Measurements from ENCODE around the gene ANTXR2.

The ANTXR2 gene

GRCh38 chr4:80103629-80104028 lies 30.6 kb upstream of the ANTXR2 start:
- TF ChIP-seq POLR2AphosphoS5 (IDR thresholded peaks at IDR 0.05; ENCODE audit: low read depth, low read length) (no peak), SIN3A (IDR thresholded peaks at IDR 0.05; ENCODE audit: borderline replicate concordance, insufficient read depth, low read length) (no peak), FOXP2 (optimal IDR thresholded peaks at IDR 0.05; ENCODE audit: borderline replicate concordance, extremely low read depth, extremely low read length, insufficient read depth) (no peak), REST (IDR thresholded peaks at IDR 0.05; ENCODE audit: insufficient read depth in 1 of 2, low read depth in 2 of 2, low read length in 2 of 2) (no peak), TAF1 (IDR thresholded peaks at IDR 0.05; ENCODE audit: borderline replicate concordance, insufficient read depth, low read length) (no peak)

GRCh38 chr4:80101792-80102116 lies 28.7 kb upstream of the ANTXR2 start:
- TF ChIP-seq REST (IDR thresholded peaks at IDR 0.05; ENCODE audit: insufficient read depth in 1 of 2, low read depth in 2 of 2, low read length in 2 of 2) = no peak
- no peak for TF ChIP-seq SIN3A (IDR thresholded peaks at IDR 0.05; ENCODE audit: borderline replicate concordance, insufficient read depth, low read length)
- no peak for TF ChIP-seq POLR2AphosphoS5 (IDR thresholded peaks at IDR 0.05; ENCODE audit: low read depth, low read length)

GRCh38 chr4:80101071-80101791 lies 28.2 kb upstream of the ANTXR2 start:
- TF ChIP-seq REST (IDR thresholded peaks at IDR 0.05; ENCODE audit: insufficient read depth in 1 of 2, low read depth in 2 of 2, low read length in 2 of 2) = no peak
- no peak for TF ChIP-seq FOXP2 (optimal IDR thresholded peaks at IDR 0.05; ENCODE audit: borderline replicate concordance, extremely low read depth, extremely low read length, insufficient read depth)
- TF ChIP-seq TAF1 (IDR thresholded peaks at IDR 0.05; ENCODE audit: borderline replicate concordance, insufficient read depth, low read length) = no peak
- no peak for TF ChIP-seq POLR2AphosphoS5 (IDR thresholded peaks at IDR 0.05; ENCODE audit: low read depth, low read length)
- no peak for TF ChIP-seq SIN3A (IDR thresholded peaks at IDR 0.05; ENCODE audit: borderline replicate concordance, insufficient read depth, low read length)

GRCh38 chr4:80099671-80100070 lies 26.6 kb upstream of the ANTXR2 start:
- TF ChIP-seq SIN3A (IDR thresholded peaks at IDR 0.05; ENCODE audit: borderline replicate concordance, insufficient read depth, low read length) (no peak), REST (IDR thresholded peaks at IDR 0.05; ENCODE audit: insufficient read depth in 1 of 2, low read depth in 2 of 2, low read length in 2 of 2) (no peak), POLR2AphosphoS5 (IDR thresholded peaks at IDR 0.05; ENCODE audit: low read depth, low read length) (no peak), TAF1 (IDR thresholded peaks at IDR 0.05; ENCODE audit: borderline replicate concordance, insufficient read depth, low read length) (no peak), FOXP2 (optimal IDR thresholded peaks at IDR 0.05; ENCODE audit: borderline replicate concordance, extremely low read depth, extremely low read length, insufficient read depth) (no peak)

- TF ChIP-seq TAF1 (IDR thresholded peaks at IDR 0.05; ENCODE audit: borderline replicate concordance, insufficient read depth, low read length) = no peak
- no peak for TF ChIP-seq REST (IDR thresholded peaks at IDR 0.05; ENCODE audit: insufficient read depth in 1 of 2, low read depth in 2 of 2, low read length in 2 of 2)
- no peak for TF ChIP-seq SIN3A (IDR thresholded peaks at IDR 0.05; ENCODE audit: borderline replicate concordance, insufficient read depth, low read length)
- no peak for TF ChIP-seq POLR2AphosphoS5 (IDR thresholded peaks at IDR 0.05; ENCODE audit: low read depth, low read length)
- no peak for TF ChIP-seq FOXP2 (optimal IDR thresholded peaks at IDR 0.05; ENCODE audit: borderline replicate concordance, extremely low read depth, extremely low read length, insufficient read depth)
These were observed 25.6 kb upstream of the ANTXR2 start for GRCh38 chr4:80098635-80099034.

Measured in PFSK-1 (cell line).